Retinal pigment epithelial cell (primary cell): ENCODE measurements around the gene PRKCH.

Source experiments
- DNase-seq: peaks from one replicate; pipeline ENCODE4 v3.0.0-alpha.2; 2010; ENCODE audit warnings: low read depth
- H3K4me3 ChIP-seq: 2 replicates; pipeline ENCODE4 v1.5.1; 2011; ENCODE audit warnings: mild to moderate bottlenecking, low read length, control low read depth, moderate library complexity
- CTCF ChIP-seq: conservative IDR thresholded peaks from 2 replicates; pipeline ENCODE4 v1.5.1; 2011; ENCODE audit warnings: low read depth, low read length, control low read depth, inconsistent platforms

PRKCH gene

GRCh38 chr14:61396279-61396678 lies 74.9 kb downstream of the PRKCH start:
- TF ChIP-seq CTCF: no peak

GRCh38 chr14:61396694-61397093 lies 75.3 kb downstream of the PRKCH start:
- TF ChIP-seq CTCF: no peak
- DNase-seq: no peak
- H3K4me3 ChIP-seq: no peak overlapping the region

More at GRCh38 chr14:61396279-61396678, 74.9 kb downstream of the PRKCH start:
- no peak for DNase-seq
- no peak overlapping the region for H3K4me3 ChIP-seq

- H3K4me3 ChIP-seq: no peak overlapping the region
- no peak for DNase-seq
- no peak for TF ChIP-seq CTCF
Observed at GRCh38 chr14:61397615-61398014, 76.2 kb downstream of the PRKCH start.

- no peak overlapping the region for H3K4me3 ChIP-seq
- no peak for TF ChIP-seq CTCF
- DNase-seq: no peak
Observed at GRCh38 chr14:61398221-61398620, 76.8 kb downstream of the PRKCH start.

GRCh38 chr14:61399365-61399764 lies 78.0 kb downstream of the PRKCH start:
- no peak overlapping the region for H3K4me3 ChIP-seq
- no peak for DNase-seq
- TF ChIP-seq CTCF: no peak

GRCh38 chr14:61401461-61401860 lies 80.1 kb downstream of the PRKCH start:
- H3K4me3 ChIP-seq: no peak overlapping the region
- no peak for TF ChIP-seq CTCF
- no peak for DNase-seq

- no peak overlapping the region for H3K4me3 ChIP-seq
- TF ChIP-seq CTCF: no peak
- no peak for DNase-seq
Observed at GRCh38 chr14:61403411-61403810, 82.0 kb downstream of the PRKCH start.
